Measurements from ENCODE around the gene ALDH18A1.

The ALDH18A1 gene

GRCh38 chr10:95578619-95579018 is 77.9 kb downstream of the ALDH18A1 start:
- DNase-seq (ENCODE audit: low read depth) = no peak

- no peak for DNase-seq (ENCODE audit: low read depth)
Observed at GRCh38 chr10:95574649-95575365, 81.7 kb downstream of the ALDH18A1 start.

GRCh38 chr10:95573964-95574604 is 82.4 kb downstream of the ALDH18A1 start:
- no peak for DNase-seq (ENCODE audit: low read depth)

GRCh38 chr10:95573527-95573926 is 83.0 kb downstream of the ALDH18A1 start:
- no peak for DNase-seq (ENCODE audit: low read depth)

- no peak for DNase-seq (ENCODE audit: low read depth)
Observed at GRCh38 chr10:95572131-95572820, 84.2 kb downstream of the ALDH18A1 start.

GRCh38 chr10:95571390-95571789 is 85.1 kb downstream of the ALDH18A1 start:
- no peak for DNase-seq (ENCODE audit: low read depth)

GRCh38 chr10:95569368-95569767 is 87.1 kb downstream of the ALDH18A1 start:
- DNase-seq (ENCODE audit: low read depth) = no peak

GRCh38 chr10:95567903-95568630 is 88.4 kb downstream of the ALDH18A1 start:
- no peak for DNase-seq (ENCODE audit: low read depth)

- DNase-seq (ENCODE audit: low read depth) = no peak
Observed at GRCh38 chr10:95566136-95566535, 90.4 kb downstream of the ALDH18A1 start.

GRCh38 chr10:95565336-95565735 is 91.2 kb downstream of the ALDH18A1 start:
- DNase-seq (ENCODE audit: low read depth) = no peak

- DNase-seq (ENCODE audit: low read depth) = no peak
Observed at GRCh38 chr10:95564291-95564690, 92.2 kb downstream of the ALDH18A1 start.

GRCh38 chr10:95562341-95562965 is 94.1 kb downstream of the ALDH18A1 start:
- no peak for DNase-seq (ENCODE audit: low read depth)

GRCh38 chr10:95561864-95562177 is 94.7 kb downstream of the ALDH18A1 start:
- no peak for DNase-seq (ENCODE audit: low read depth)

GRCh38 chr10:95561177-95561863 is 95.2 kb downstream of the ALDH18A1 start, which contains the start of gene SORBS1:
SORBS1 (minus strand) TSS chr10:95561371; CDS start chr10:95441135, 120,236 bp downstream.
- DNase-seq (ENCODE audit: low read depth) = peak; percentile 68

GRCh38 chr10:95560278-95561176 is 96.0 kb downstream of the ALDH18A1 start:
- DNase-seq (ENCODE audit: low read depth) = peak; percentile 10

GRCh38 chr10:95559896-95560277 is 96.6 kb downstream of the ALDH18A1 start:
- no peak for DNase-seq (ENCODE audit: low read depth)

GRCh38 chr10:95559471-95559870 is 97.0 kb downstream of the ALDH18A1 start:
- no peak for DNase-seq (ENCODE audit: low read depth)

GRCh38 chr10:95558593-95559320 is 97.8 kb downstream of the ALDH18A1 start:
- DNase-seq (ENCODE audit: low read depth) = no peak

GRCh38 chr10:95556994-95557767 is 99.3 kb downstream of the ALDH18A1 start:
- DNase-seq (ENCODE audit: low read depth) = no peak

Data from stimulated activated CD8-positive, alpha-beta memory T cell treated with anti-CD3 and anti-CD28 coated beads, Interleukin-7, amount 100 ng/mL, for 24 hours (primary cell).